Raji (cell line): Measurements from ENCODE around the gene FAM200B.

Source experiments
- POLR2A ChIP-seq: IDR thresholded peaks from 2 replicates; pipeline ENCODE4 v1.6.1; 2011; ENCODE audit warnings: low read depth, low read length, control low read depth; ENCODE audit not compliant: insufficient read depth

The FAM200B gene

GRCh38 chr4:15681067-15681371 lies 608 bp upstream of the FAM200B start:
- no peak for TF ChIP-seq POLR2A

- no peak for TF ChIP-seq POLR2A
Observed at GRCh38 chr4:15682242-15683142, 865 bp downstream of the FAM200B start.

GRCh38 chr4:15683143-15683495 lies 1.5 kb downstream of the FAM200B start:
- no peak for TF ChIP-seq POLR2A

- no peak for TF ChIP-seq POLR2A
Observed at GRCh38 chr4:15684498-15684897, 2.9 kb downstream of the FAM200B start.

- TF ChIP-seq POLR2A, result no peak
Observed at GRCh38 chr4:15688051-15688450, 6.4 kb downstream of the FAM200B start.

GRCh38 chr4:15689540-15689939 lies 7.9 kb downstream of the FAM200B start:
- TF ChIP-seq POLR2A, result no peak

GRCh38 chr4:15690020-15690809 lies 8.6 kb downstream of the FAM200B start:
- no peak for TF ChIP-seq POLR2A

GRCh38 chr4:15691346-15692135 lies 9.9 kb downstream of the FAM200B start:
- TF ChIP-seq POLR2A, result no peak

- TF ChIP-seq POLR2A, result no peak
Observed at GRCh38 chr4:15692602-15693001, 11.0 kb downstream of the FAM200B start.

GRCh38 chr4:15694431-15694830 lies 12.8 kb downstream of the FAM200B start:
- no peak for TF ChIP-seq POLR2A

- no peak for TF ChIP-seq POLR2A
Observed at GRCh38 chr4:15695240-15695699, 13.6 kb downstream of the FAM200B start.

GRCh38 chr4:15695729-15696128 lies 14.1 kb downstream of the FAM200B start:
- no peak for TF ChIP-seq POLR2A

GRCh38 chr4:15696866-15697265 lies 15.2 kb downstream of the FAM200B start:
- no peak for TF ChIP-seq POLR2A

- no peak for TF ChIP-seq POLR2A
Observed at GRCh38 chr4:15702941-15703403, 21.3 kb downstream of the FAM200B start, which contains the start of gene BST1. TSS of gene BST1 (plus strand) at chr4:15703065. CDS start at chr4:15703145, 80 bp downstream.

GRCh38 chr4:15703439-15703838 lies 21.8 kb downstream of the FAM200B start:
- no peak for TF ChIP-seq POLR2A
